Activated CD8-positive, alpha-beta memory T cell treated with anti-CD3 and anti-CD28 coated beads, Interleukin-2, amount 10 ng/mL, durations not matched to agents 7 days and 5 days (primary cell): ENCODE measurements around the gene FSCN2. TPM values are rescaled to one million over a fixed set of nuclear protein-coding genes. Genes with fewer than 3 reads are reported as not detected.

Experiments used
- ATAC-seq: fragments of 150-1000 bp; cut with Tn5 transposase; one replicate; pipeline ENCODE4 v1.10.0; 2021; ENCODE audit warnings: moderate library complexity
- CTCF ChIA-PET: fragments of 350-600 bp; sonication (Branson Sonifier 250); formaldehyde crosslinking; loops from one replicate; lab custom pipeline; 2021; ENCODE audit warnings: antibody characterized with exemption; lab: Charles Lee
- DNase-seq: peaks from one replicate; pipeline ENCODE4 v3.0.0-alpha.2; 2020
- H3K27ac Mint-ChIP-seq: one replicate; pipeline ENCODE4 v1.8.0; 2021; ENCODE audit warnings: mild to moderate bottlenecking, mixed read lengths
- H3K27me3 Mint-ChIP-seq: one replicate; pipeline ENCODE4 v1.8.0; 2021; ENCODE audit warnings: mixed read lengths
- H3K36me3 Mint-ChIP-seq: one replicate; pipeline ENCODE4 v1.8.0; 2021; ENCODE audit warnings: mild to moderate bottlenecking, mixed read lengths
- H3K4me1 Mint-ChIP-seq: one replicate; pipeline ENCODE4 v1.8.0; 2021; ENCODE audit warnings: mixed read lengths
- H3K4me3 Mint-ChIP-seq: one replicate; pipeline ENCODE4 v1.8.0; 2021; ENCODE audit warnings: mild to moderate bottlenecking, moderate library complexity, mixed read lengths
- H3K9me3 Mint-ChIP-seq: one replicate; pipeline ENCODE4 v1.8.0; 2022; ENCODE audit warnings: low read depth, mixed read lengths
- total RNA-seq, 2 experiments: library from RNA; stranded (reverse); gene quantifications; one replicate each; pipeline ENCODE4 v1.2.3, GENCODE V29; 2021

The FSCN2 gene
- total RNA-seq, 2 experiments from 2014 or later: 0.41 to 0.56 TPM

- H3K9me3 Mint-ChIP-seq: no peaks in the 10 kb centered on the region
- no peak for DNase-seq
- no peak overlapping the region for H3K27ac Mint-ChIP-seq
- H3K4me3 Mint-ChIP-seq: no peak overlapping the region
- peaks cover 14% of the 10 kb centered on the region for H3K27me3 Mint-ChIP-seq
- H3K4me1 Mint-ChIP-seq: no peaks in the 10 kb centered on the region
- CTCF ChIA-PET: no interaction called here
- H3K36me3 Mint-ChIP-seq: no peaks in the 10 kb centered on the region
- ATAC-seq: no peak
These were observed 11.4 kb downstream of the FSCN2 start for GRCh38 chr17:81539571-81539900.

- no peak overlapping the region for H3K4me3 Mint-ChIP-seq
- CTCF ChIA-PET: no interaction called here
- no peak for ATAC-seq
- no peak for DNase-seq
- peaks cover 14% of the 10 kb centered on the region for H3K27me3 Mint-ChIP-seq
- H3K9me3 Mint-ChIP-seq: no peaks in the 10 kb centered on the region
- H3K4me1 Mint-ChIP-seq: no peaks in the 10 kb centered on the region
- no peaks in the 10 kb centered on the region for H3K36me3 Mint-ChIP-seq
- no peak overlapping the region for H3K27ac Mint-ChIP-seq
These were observed 11.9 kb downstream of the FSCN2 start for GRCh38 chr17:81539961-81540675.

- peaks cover 14% of the 10 kb centered on the region for H3K27me3 Mint-ChIP-seq
- no peak overlapping the region for H3K27ac Mint-ChIP-seq
- H3K4me3 Mint-ChIP-seq: no peak overlapping the region
- H3K4me1 Mint-ChIP-seq: no peaks in the 10 kb centered on the region
- no peak for DNase-seq
- no peaks in the 10 kb centered on the region for H3K9me3 Mint-ChIP-seq
- no peak for ATAC-seq
- CTCF ChIA-PET: no interaction called here
- H3K36me3 Mint-ChIP-seq: no peaks in the 10 kb centered on the region
These were observed 12.5 kb downstream of the FSCN2 start for GRCh38 chr17:81540676-81541027.

- H3K36me3 Mint-ChIP-seq: no peaks in the 10 kb centered on the region
- H3K27me3 Mint-ChIP-seq: peaks cover 10% of the 10 kb centered on the region
- no peak for ATAC-seq
These were observed 12.9 kb downstream of the FSCN2 start for GRCh38 chr17:81541123-81541522.

GRCh38 chr17:81542431-81543338 lies 14.5 kb downstream of the FSCN2 start:
- DNase-seq (no peak), ATAC-seq (no peak)
- H3K9me3 Mint-ChIP-seq: no peaks in the 10 kb centered on the region
- CTCF ChIA-PET: interaction anchor here (1.8 to 2.0 kb wide), 2 partner anchors 9 to 24 kb away, joined by 5 to 8 read pairs; partner anchors contain the start of gene FAAP100
- H3K4me3 Mint-ChIP-seq: no peak overlapping the region
- H3K27me3 Mint-ChIP-seq: peaks cover 3% of the 10 kb centered on the region
- peaks cover 2% of the 10 kb centered on the region for H3K36me3 Mint-ChIP-seq
- no peaks in the 10 kb centered on the region for H3K4me1 Mint-ChIP-seq
- no peak overlapping the region for H3K27ac Mint-ChIP-seq

More at GRCh38 chr17:81541123-81541522, 12.9 kb downstream of the FSCN2 start:
- CTCF ChIA-PET: no interaction called here
- no peak overlapping the region for H3K4me3 Mint-ChIP-seq
- no peak overlapping the region for H3K27ac Mint-ChIP-seq
- H3K4me1 Mint-ChIP-seq: no peaks in the 10 kb centered on the region
- no peak for DNase-seq
- no peaks in the 10 kb centered on the region for H3K9me3 Mint-ChIP-seq

- no peaks in the 10 kb centered on the region for H3K4me1 Mint-ChIP-seq
- CTCF ChIA-PET: interaction anchor here (1.8 to 2.0 kb wide), 2 partner anchors 9 to 24 kb away, joined by 5 to 8 read pairs; partner anchors contain the start of gene FAAP100
- DNase-seq (no peak), ATAC-seq (no peak)
- H3K27me3 Mint-ChIP-seq: no peaks in the 10 kb centered on the region
- H3K36me3 Mint-ChIP-seq: peaks cover 2% of the 10 kb centered on the region
- H3K27ac Mint-ChIP-seq: no peak overlapping the region
- H3K4me3 Mint-ChIP-seq: no peak overlapping the region
- no peaks in the 10 kb centered on the region for H3K9me3 Mint-ChIP-seq
These were observed 15.1 kb downstream of the FSCN2 start for GRCh38 chr17:81543339-81543675.

DNA sequence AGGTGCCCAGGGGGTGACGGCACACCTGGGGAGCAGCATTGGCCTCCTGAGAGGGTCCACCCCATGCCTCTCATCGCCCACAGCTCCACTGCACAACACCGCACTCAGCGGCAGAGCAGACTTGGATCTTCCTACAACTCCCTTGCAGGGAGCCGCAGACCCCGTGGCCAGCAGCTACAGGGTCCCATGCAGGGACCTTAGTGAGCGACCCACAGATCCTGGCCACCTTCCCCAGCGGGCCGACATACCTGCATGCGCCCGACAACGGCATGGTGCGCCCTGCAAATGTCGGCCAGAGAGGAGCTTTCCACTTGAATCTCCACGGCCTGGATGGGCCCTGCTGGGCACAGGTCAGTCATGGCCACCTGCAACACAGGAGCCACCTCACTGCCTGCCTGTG lies 15.6 kb downstream of the FSCN2 start:
- Mint-ChIP-seq H3K9me3 (no peaks in the 10 kb centered on the region), H3K4me3 (no peak overlapping the region), H3K27me3 (no peaks in the 10 kb centered on the region), H3K36me3 (peaks cover 2% of the 10 kb centered on the region), H3K4me1 (no peaks in the 10 kb centered on the region), H3K27ac (no peak overlapping the region)
- ATAC-seq (no peak), DNase-seq (no peak)
- CTCF ChIA-PET: interaction anchor here (0.8 to 2.0 kb wide), 2 partner anchors 8 to 25 kb away, joined by 3 to 8 read pairs; partner anchors contain the start of gene FAAP100

GRCh38 chr17:81544281-81544974 lies 16.3 kb downstream of the FSCN2 start:
- DNase-seq (no peak), ATAC-seq (no peak)
- H3K36me3 Mint-ChIP-seq: peaks cover 6% of the 10 kb centered on the region
- H3K4me1 Mint-ChIP-seq: peaks cover 2% of the 10 kb centered on the region
- no peak overlapping the region for H3K27ac Mint-ChIP-seq
- CTCF ChIA-PET: interaction anchor here (0.8 to 2.0 kb wide), 2 partner anchors 8 to 25 kb away, joined by 3 to 8 read pairs; partner anchors contain the start of gene FAAP100
- no peaks in the 10 kb centered on the region for H3K27me3 Mint-ChIP-seq
- H3K4me3 Mint-ChIP-seq: no peak overlapping the region
- no peaks in the 10 kb centered on the region for H3K9me3 Mint-ChIP-seq

- H3K4me1 Mint-ChIP-seq: peaks cover 11% of the 10 kb centered on the region
- H3K27me3 Mint-ChIP-seq: no peaks in the 10 kb centered on the region
- peaks cover 7% of the 10 kb centered on the region for H3K36me3 Mint-ChIP-seq
- no peak overlapping the region for H3K4me3 Mint-ChIP-seq
- no peak overlapping the region for H3K27ac Mint-ChIP-seq
- CTCF ChIA-PET: interaction anchor here (1.1 to 2.0 kb wide), 2 partner anchors 7 to 56 kb away, joined by 3 to 8 read pairs; partner anchors contain the start of gene FAAP100
- no peak for DNase-seq
- no peaks in the 10 kb centered on the region for H3K9me3 Mint-ChIP-seq
- ATAC-seq: no peak
These were observed 17.2 kb downstream of the FSCN2 start for GRCh38 chr17:81545160-81545949.

DNA sequence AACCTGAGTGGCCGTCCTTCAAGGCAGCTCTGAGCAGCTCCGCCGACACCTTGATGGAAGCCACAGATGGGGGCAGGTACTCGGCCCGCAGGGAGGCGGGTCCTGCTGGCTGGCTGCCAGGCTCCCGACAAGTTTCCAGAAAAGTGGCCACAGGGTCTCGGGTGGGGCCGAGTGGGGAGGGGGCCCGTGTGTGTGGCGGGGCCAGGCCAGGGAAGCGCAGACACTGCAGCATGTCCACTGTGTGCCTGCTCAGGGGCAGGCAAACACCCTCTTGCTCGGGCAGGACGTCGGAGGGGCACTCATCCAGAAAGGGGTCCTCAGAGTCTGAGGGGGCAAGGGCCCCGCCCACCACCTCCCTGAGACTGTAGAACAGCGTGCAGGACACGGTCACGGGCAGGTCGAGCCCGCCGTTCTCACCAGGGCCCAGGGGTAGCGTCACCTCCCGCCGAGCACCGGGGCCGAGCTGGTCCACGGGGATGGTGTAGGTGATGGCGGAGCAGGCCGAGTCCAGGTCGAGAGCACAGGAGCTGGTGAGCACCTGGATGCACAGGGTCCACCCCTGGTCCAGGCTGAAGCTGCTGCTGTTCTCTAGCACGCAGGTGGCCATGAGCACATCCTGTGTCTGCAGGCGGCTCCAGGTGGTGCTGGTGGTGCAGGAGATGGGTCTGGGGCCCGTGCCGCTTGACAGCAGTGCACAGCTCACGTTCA lies 18.9 kb downstream of the FSCN2 start:
- DNase-seq: no peak
- no peaks in the 10 kb centered on the region for H3K27me3 Mint-ChIP-seq
- H3K27ac Mint-ChIP-seq: no peak overlapping the region
- H3K9me3 Mint-ChIP-seq: no peaks in the 10 kb centered on the region
- CTCF ChIA-PET: no interaction called here
- peaks cover 7% of the 10 kb centered on the region for H3K36me3 Mint-ChIP-seq
- H3K4me1 Mint-ChIP-seq: peaks cover 23% of the 10 kb centered on the region
- H3K4me3 Mint-ChIP-seq: no peak overlapping the region
- no peak for ATAC-seq

DNA sequence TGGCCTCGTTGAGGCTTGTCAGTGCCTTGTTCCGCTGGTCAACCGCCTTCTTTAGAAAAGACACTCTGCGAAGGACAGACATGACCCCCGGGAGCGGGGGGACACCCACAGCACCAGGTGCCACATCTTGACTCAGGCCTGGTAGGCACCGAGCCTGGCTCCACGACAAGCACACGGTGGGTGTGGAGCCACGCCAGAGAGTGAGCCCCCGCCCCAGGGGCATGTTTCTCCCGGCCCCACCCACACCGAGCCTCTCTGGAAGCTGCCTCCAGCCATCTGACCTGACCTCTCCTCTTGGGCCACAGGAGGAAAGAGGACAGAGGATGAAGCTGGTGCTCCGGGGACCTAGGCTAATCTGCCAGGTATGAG lies 19.4 kb downstream of the FSCN2 start:
- H3K9me3 Mint-ChIP-seq: no peaks in the 10 kb centered on the region

GRCh38 chr17:81549031-81549557 lies 20.9 kb downstream of the FSCN2 start:
- ATAC-seq (no peak), DNase-seq (no peak)
- Mint-ChIP-seq H3K27me3 (no peaks in the 10 kb centered on the region), H3K4me1 (peaks cover 36% of the 10 kb centered on the region), H3K36me3 (peaks cover 7% of the 10 kb centered on the region), H3K27ac (no peak overlapping the region), H3K4me3 (no peak overlapping the region), H3K9me3 (no peaks in the 10 kb centered on the region)
- CTCF ChIA-PET: no interaction called here

More for the DNA sequence above, 19.4 kb downstream of the FSCN2 start:
- CTCF ChIA-PET: no interaction called here
- Mint-ChIP-seq H3K36me3 (peaks cover 7% of the 10 kb centered on the region), H3K27ac (no peak overlapping the region), H3K27me3 (no peaks in the 10 kb centered on the region), H3K4me1 (peaks cover 23% of the 10 kb centered on the region), H3K4me3 (no peak overlapping the region)
- DNase-seq (no peak), ATAC-seq (no peak)
